ENCODE data around the gene TRIM44. TPM values are rescaled to one million over a fixed set of nuclear protein-coding genes. Genes with fewer than 3 reads are reported as not detected.

Gene TRIM44
- total and polyA plus RNA-seq, 8 donors: 57.6 to 72.1 (median 65.2) TPM

- H3K4me1 ChIP-seq: peaks cover 0 to 2% of the 10 kb centered on the region in 2 donors
- intact Hi-C loops (cut with DNase I): no loop called here
- ATAC-seq: no peak
- no peak for TF ChIP-seq CTCF (IDR thresholded peaks at IDR 0.05)
- H3K36me3 ChIP-seq: no peaks in the 10 kb centered on the region
- no peak for DNase-seq
- no peaks in the 10 kb centered on the region for H3K9me3 ChIP-seq
- H3K4me3 ChIP-seq: no peak overlapping the region
- no peak overlapping the region for H3K27ac ChIP-seq
- peaks cover 0 to 17% of the 10 kb centered on the region in 2 donors for H3K27me3 ChIP-seq
These were observed 30.7 kb upstream of the TRIM44 start for GRCh38 chr11:35631891-35632290.

GRCh38 chr11:35632301-35632700, 30.3 kb upstream of the TRIM44 start:
- no peak overlapping the region for H3K4me3 ChIP-seq
- TF ChIP-seq CTCF (IDR thresholded peaks at IDR 0.05): no peak
- peaks cover 0 to 13% of the 10 kb centered on the region in 2 donors for H3K27me3 ChIP-seq
- no peaks in the 10 kb centered on the region for H3K9me3 ChIP-seq
- intact Hi-C loops (cut with DNase I): no loop called here
- no peak for DNase-seq
- peaks cover 0 to 2% of the 10 kb centered on the region in 2 donors for H3K4me1 ChIP-seq
- no peaks in the 10 kb centered on the region for H3K36me3 ChIP-seq
- no peak for ATAC-seq
- H3K27ac ChIP-seq: no peak overlapping the region

GRCh38 chr11:35633827-35634423, 28.6 kb upstream of the TRIM44 start:
- Histone ChIP-seq H3K4me3 (no peak overlapping the region), H3K27ac (no peak overlapping the region), H3K27me3 (peaks cover 0 to 7% of the 10 kb centered on the region in 2 donors), H3K4me1 (peaks cover 0 to 2% of the 10 kb centered on the region in 2 donors), H3K36me3 (no peaks in the 10 kb centered on the region), H3K9me3 (no peaks in the 10 kb centered on the region)
- intact Hi-C loops (cut with DNase I): no loop called here
- DNase-seq: no peak
- ATAC-seq: no peak
- TF ChIP-seq CTCF (IDR thresholded peaks at IDR 0.05): no peak

GRCh38 chr11:35635933-35636332, 26.6 kb upstream of the TRIM44 start:
- DNase-seq (no peak), ATAC-seq (no peak)
- Histone ChIP-seq H3K36me3 (no peaks in the 10 kb centered on the region), H3K27me3 (peaks cover 0 to 7% of the 10 kb centered on the region in 2 donors), H3K9me3 (no peaks in the 10 kb centered on the region), H3K27ac (no peak overlapping the region), H3K4me1 (no peaks in the 10 kb centered on the region), H3K4me3 (no peak overlapping the region)
- intact Hi-C loops (cut with DNase I): no loop called here
- TF ChIP-seq CTCF (IDR thresholded peaks at IDR 0.05): no peak

GRCh38 chr11:35639591-35640179, 22.9 kb upstream of the TRIM44 start:
- no peak overlapping the region for H3K27ac ChIP-seq
- TF ChIP-seq CTCF (IDR thresholded peaks at IDR 0.05): no peak
- H3K27me3 ChIP-seq: no peaks in the 10 kb centered on the region
- H3K36me3 ChIP-seq: no peaks in the 10 kb centered on the region
- no peaks in the 10 kb centered on the region for H3K4me1 ChIP-seq
- H3K4me3 ChIP-seq: no peak overlapping the region
- no peaks in the 10 kb centered on the region for H3K9me3 ChIP-seq
- DNase-seq (no peak), ATAC-seq (no peak)
- intact Hi-C loops (cut with DNase I): no loop called here
